Upper lobe of left lung (tissue), 4 donors: Measurements from ENCODE around the gene FHOD1.

ENCODE experiments used
- EP300 ChIP-seq, 4 donors: sonication (generic); formaldehyde crosslinking; IDR thresholded peaks; one replicate each; pipeline ENCODE4 v1.5.1; 2017; ENCODE audit warnings: antibody characterized with exemption in 4 of 4, control low read depth in 2 of 4
- POLR2A ChIP-seq, 4 donors: fragments of 450-650 bp; IDR thresholded peaks; one replicate each; pipeline ENCODE4 v1.5.1; 2016 to 2017; ENCODE audit warnings: antibody characterized with exemption in 4 of 4, mild to moderate bottlenecking in 2 of 4
- POLR2AphosphoS5 ChIP-seq, 2 donors: sonication (generic); formaldehyde crosslinking; IDR thresholded peaks; one replicate each; pipeline ENCODE4 v1.5.1; 2017; ENCODE audit warnings: antibody characterized with exemption in 2 of 2
- TF ChIP-seq, protein P1 (sequence below), 6 experiments: fragments of 450-650 bp in 4 of 6; fragments of 200-600 bp in 2 of 6; sonication (generic) in 2 of 6; IDR thresholded peaks; one replicate each; pipeline ENCODE4 v1.5.1; 2016 to 2019; ENCODE audit warnings: antibody characterized with exemption in 6 of 6

- TF ChIP-seq, protein P1, sequence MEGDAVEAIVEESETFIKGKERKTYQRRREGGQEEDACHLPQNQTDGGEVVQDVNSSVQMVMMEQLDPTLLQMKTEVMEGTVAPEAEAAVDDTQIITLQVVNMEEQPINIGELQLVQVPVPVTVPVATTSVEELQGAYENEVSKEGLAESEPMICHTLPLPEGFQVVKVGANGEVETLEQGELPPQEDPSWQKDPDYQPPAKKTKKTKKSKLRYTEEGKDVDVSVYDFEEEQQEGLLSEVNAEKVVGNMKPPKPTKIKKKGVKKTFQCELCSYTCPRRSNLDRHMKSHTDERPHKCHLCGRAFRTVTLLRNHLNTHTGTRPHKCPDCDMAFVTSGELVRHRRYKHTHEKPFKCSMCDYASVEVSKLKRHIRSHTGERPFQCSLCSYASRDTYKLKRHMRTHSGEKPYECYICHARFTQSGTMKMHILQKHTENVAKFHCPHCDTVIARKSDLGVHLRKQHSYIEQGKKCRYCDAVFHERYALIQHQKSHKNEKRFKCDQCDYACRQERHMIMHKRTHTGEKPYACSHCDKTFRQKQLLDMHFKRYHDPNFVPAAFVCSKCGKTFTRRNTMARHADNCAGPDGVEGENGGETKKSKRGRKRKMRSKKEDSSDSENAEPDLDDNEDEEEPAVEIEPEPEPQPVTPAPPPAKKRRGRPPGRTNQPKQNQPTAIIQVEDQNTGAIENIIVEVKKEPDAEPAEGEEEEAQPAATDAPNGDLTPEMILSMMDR (IDR thresholded peaks at IDR 0.05), result no peak
- TF ChIP-seq POLR2A (IDR thresholded peaks at IDR 0.05) (no peak), POLR2AphosphoS5 (IDR thresholded peaks at IDR 0.05) (no peak), EP300 (IDR thresholded peaks at IDR 0.05) (no peak)
Observed at GRCh38 chr16:67202956-67203493, 44.3 kb downstream of the FHOD1 start.
